A673 (cell line): ENCODE data around the gene DIP2A. TPM values are rescaled to one million over a fixed set of nuclear protein-coding genes. Genes with fewer than 3 reads are reported as not detected.
A peak's percentile ranks its signal among the peaks of the same experiment; 100 is the strongest.
"Not testable (repeated sequence)": the region's sequence is repeated elsewhere in the genome, so short reads cannot be mapped to it uniquely, and the experiment has no call there.

Source experiments
- BruUV-seq: library from RNA; stranded (reverse); fragments of 400-500 nt; replicated peaks from 2 replicates; lab custom pipeline; 2021; lab: Mats Ljungman, UMichigan
- CTCF ChIA-PET: fragments of 300-600 bp; sonication (Branson Sonifier 250); formaldehyde crosslinking; loops from one replicate; lab custom pipeline; 2022; ENCODE audit warnings: antibody characterized with exemption; lab: Charles Lee
- POLR2A ChIA-PET: fragments of 300-600 bp; sonication (Branson Sonifier 250); formaldehyde crosslinking; loops from one replicate; lab custom pipeline; 2022; ENCODE audit warnings: antibody characterized with exemption; ENCODE audit not compliant: low non-redundant PET; lab: Charles Lee
- DNase-seq: peaks from one replicate; pipeline ENCODE4 v3.0.0-alpha.2; 2015; ENCODE audit warnings: low spot score
- H3K27ac ChIP-seq: fragments of 200-600 bp; sonication (generic); 2 replicates; pipeline ENCODE4 v1.5.1; 2016; ENCODE audit warnings: mixed run types, low read depth, mild to moderate bottlenecking, mixed read lengths, antibody characterized with exemption, low read length; ENCODE audit not compliant: poor library complexity, severe bottlenecking
- H3K27me3 ChIP-seq: fragments of 200-600 bp; sonication (generic); replicated peaks from 2 replicates; pipeline ENCODE4 v1.6.1; 2017; ENCODE audit warnings: mixed run types, low read depth, mild to moderate bottlenecking, mixed read lengths, antibody characterized with exemption, low read length; ENCODE audit not compliant: insufficient read depth, poor library complexity
- H3K36me3 ChIP-seq: fragments of 200-600 bp; sonication (generic); 2 replicates; pipeline ENCODE4 v1.6.1; 2016; ENCODE audit warnings: mixed run types, mild to moderate bottlenecking, mixed read lengths, antibody characterized with exemption, low read length; ENCODE audit not compliant: insufficient read depth, poor library complexity, severe bottlenecking
- H3K4me1 ChIP-seq: fragments of 200-600 bp; sonication (generic); 2 replicates; pipeline ENCODE4 v1.6.1; 2017; ENCODE audit warnings: mixed run types, mild to moderate bottlenecking, mixed read lengths, antibody characterized with exemption, low read length; ENCODE audit not compliant: insufficient read depth, poor library complexity, severe bottlenecking
- H3K4me3 ChIP-seq: fragments of 200-600 bp; sonication (generic); 2 replicates; pipeline ENCODE4 v1.5.1; 2016; ENCODE audit warnings: low read depth, mixed run types, mild to moderate bottlenecking, mixed read lengths, low read length; ENCODE audit not compliant: poor library complexity, severe bottlenecking
- H3K9me3 ChIP-seq: fragments of 200-600 bp; sonication (generic); 2 replicates; pipeline ENCODE4 v1.6.1; 2016; ENCODE audit warnings: mixed run types, low read depth, mild to moderate bottlenecking, mixed read lengths, antibody characterized with exemption, low read length; ENCODE audit not compliant: poor library complexity, severe bottlenecking
- CTCF ChIP-seq: fragments of 300-800, 200-600 bp; sonication (generic); conservative IDR thresholded peaks from 2 replicates; pipeline ENCODE4 v1.5.1; 2017; ENCODE audit warnings: low read depth, mild to moderate bottlenecking, antibody characterized with exemption, low read length, moderate library complexity, mixed read lengths
- EZH2 ChIP-seq: fragments of 200-600 bp; sonication (generic); IDR thresholded peaks from 2 replicates; pipeline ENCODE4 v1.6.1; 2017; ENCODE audit warnings: borderline replicate concordance, low read depth, mild to moderate bottlenecking, mixed read lengths, antibody characterized with exemption, low read length; ENCODE audit not compliant: poor library complexity, severe bottlenecking
- intact Hi-C: fragments of 100-400 bp; cut with micrococcal nuclease; formaldehyde crosslinking; loops from one replicate; pipeline ENCODE4 v1.10.0; 2022; ENCODE audit not compliant: unreplicated experiment
- total RNA-seq: library from RNA; stranded (reverse); gene quantifications from 2 replicates; pipeline ENCODE4 v1.2.3, GENCODE V29; 2021

The DIP2A gene
- total RNA-seq, 1 experiment from 2014 or later, result 37.3 TPM

- TF ChIP-seq EZH2, result no peak
- no peak for TF ChIP-seq CTCF
- peak overlapping the region; percentile 97 for H3K4me3 ChIP-seq
- no peaks in the 10 kb centered on the region for H3K9me3 ChIP-seq
- no peaks in the 10 kb centered on the region for H3K27me3 ChIP-seq
- POLR2A ChIA-PET, result interaction anchor here (0.7 kb wide), 1 partner anchor 226 kb away, joined by 3 read pairs; no protein-coding TSS in a partner anchor
- intact Hi-C loops, result no loop called here
- H3K27ac ChIP-seq, result peak overlapping the region; percentile 93
- CTCF ChIA-PET, result no interaction called here
- peaks cover 10% of the 10 kb centered on the region for H3K36me3 ChIP-seq
- BruUV-seq, result no TSS peak
- no peak for DNase-seq
- peaks cover 29% of the 10 kb centered on the region for H3K4me1 ChIP-seq
These were observed 299 bp downstream of the DIP2A start for GRCh38 chr21:46459024-46459355.

DNA sequence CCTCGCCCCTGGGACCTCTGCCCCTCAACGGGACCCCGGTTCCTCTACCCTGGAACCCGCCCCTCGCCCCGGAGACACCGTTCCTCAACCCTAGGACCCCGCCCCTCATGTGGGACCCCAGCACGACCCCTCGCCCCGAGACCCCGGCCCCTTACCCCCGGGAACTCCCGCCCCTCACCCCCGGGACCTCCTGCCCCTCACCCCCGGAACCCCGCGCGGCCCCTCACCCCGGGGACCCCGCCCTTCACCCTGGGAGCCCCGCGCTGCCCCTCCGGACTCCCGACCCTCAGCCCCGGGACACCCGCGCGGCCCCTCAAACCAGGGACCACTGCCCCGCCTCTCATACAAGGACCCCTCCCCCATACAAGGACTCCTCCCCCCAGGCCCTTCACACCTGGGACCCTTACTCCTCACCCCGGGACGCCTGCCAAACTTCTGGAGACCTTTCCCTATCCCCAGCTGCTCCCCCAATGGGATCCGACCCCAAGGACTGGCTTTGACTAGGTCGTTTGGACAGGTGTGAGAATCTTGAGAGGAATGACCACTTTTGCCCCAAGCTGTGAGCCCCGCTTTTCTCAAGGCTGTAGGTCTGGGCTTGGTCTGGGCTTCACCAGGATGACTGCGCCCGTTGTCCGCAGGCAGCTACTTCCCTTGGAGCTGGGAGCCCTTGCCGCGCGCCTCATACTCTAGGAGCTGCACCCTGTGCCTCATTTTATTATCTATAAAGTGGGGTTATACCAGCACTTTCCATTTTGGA, 843 bp downstream of the DIP2A start:
- CTCF ChIA-PET, result no interaction called here
- Histone ChIP-seq H3K9me3 (no peaks in the 10 kb centered on the region), H3K27ac (peak overlapping the region; percentile 93), H3K4me3 (peak overlapping the region; percentile 97), H3K4me1 (peaks cover 29% of the 10 kb centered on the region), H3K36me3 (peaks cover 12% of the 10 kb centered on the region), H3K27me3 (no peaks in the 10 kb centered on the region)
- peak; percentile 15 for DNase-seq
- POLR2A ChIA-PET, result interaction anchor here (0.7 kb wide), 1 partner anchor 62 kb away, joined by 5 read pairs; no protein-coding TSS in a partner anchor
- intact Hi-C loops, result no loop called here
- TF ChIP-seq CTCF (no peak), EZH2 (no peak)
- BruUV-seq, result no TSS peak

GRCh38 chr21:46461909-46462308, 3.2 kb downstream of the DIP2A start:
- POLR2A ChIA-PET, result no interaction called here
- H3K4me3 ChIP-seq, result no peak overlapping the region
- H3K36me3 ChIP-seq, result peaks cover 4% of the 10 kb centered on the region
- no TSS peak for BruUV-seq
- intact Hi-C loops, result no loop called here
- CTCF ChIA-PET, result no interaction called here
- peaks cover 16% of the 10 kb centered on the region for H3K4me1 ChIP-seq
- TF ChIP-seq EZH2 (no peak), CTCF (no peak)
- no peaks in the 10 kb centered on the region for H3K27me3 ChIP-seq
- no peaks in the 10 kb centered on the region for H3K9me3 ChIP-seq
- H3K27ac ChIP-seq, result no peak overlapping the region
- no peak for DNase-seq

- H3K27ac ChIP-seq, BruUV-seq, DNase-seq, H3K9me3 ChIP-seq, H3K36me3 ChIP-seq, H3K4me3 ChIP-seq, POLR2A ChIA-PET, H3K4me1 ChIP-seq, intact Hi-C loops, H3K27me3 ChIP-seq: not testable (repeated sequence)
- CTCF ChIA-PET, result interaction anchor here (0.6 kb wide), 1 partner anchor 813 kb away, joined by 4 read pairs; no protein-coding TSS in a partner anchor
These were observed 6.5 kb downstream of the DIP2A start for GRCh38 chr21:46465153-46465552.
